H1 (cell line): ENCODE results near the gene PARP15. TPM values are rescaled to one million over a fixed set of nuclear protein-coding genes. Genes with fewer than 3 reads are reported as not detected.
A peak's percentile ranks its signal among the peaks of the same experiment; 100 is the strongest.

Experiments
- ASH2L ChIP-seq: fragments of 200-600, 300-600 bp; sonication (generic); IDR thresholded peaks from one replicate; pipeline ENCODE4 v1.7.1; 2017; ENCODE audit warnings: low read length
- SIRT6 ChIP-seq: IDR thresholded peaks from one replicate; pipeline ENCODE4 v1.7.1; 2012; ENCODE audit warnings: low read length, inconsistent platforms
- SIX5 ChIP-seq: IDR thresholded peaks from 2 replicates; pipeline ENCODE4 v1.6.1; 2011; ENCODE audit warnings: mild to moderate bottlenecking, low read depth, low read length
- YY1 ChIP-seq: IDR thresholded peaks from 2 replicates; pipeline ENCODE4 v1.6.1; 2011; ENCODE audit warnings: low read depth, mild to moderate bottlenecking, low read length
- polyA plus RNA-seq, 7 experiments: library from polyadenylated mRNA; depleted of rRNA in 3 of 7; stranded (reverse) in 5 of 7; unstranded in 2 of 7; fragments of >200 nt in 5 of 7; fragments of 200-250 nt in 2 of 7; gene quantifications; 1 replicate in 5 of 7; 2 replicates in 1 of 7; 4 replicates in 1 of 7; pipeline versions ENCODE4 v1.2.1 to v1.2.3, GENCODE V29; 2011 to 2013; ENCODE audit warnings: missing spikeins in 2 of 7, mixed read lengths in 2 of 7
- total RNA-seq: library from RNA; stranded (reverse); fragmentation: NEBNext Ultra II Directional; extraction: Animal tissue kit (Norgen Biotek cat#: 25700); gene quantifications from 2 replicates; pipeline ENCODE4 v1.2.1, GENCODE V29; 2021

The PARP15 gene
- total and polyA plus RNA-seq, 2 of the 8 experiments (the other 6 are each of a cell fraction or from before 2014, with no cell fraction given): 0.37 to 0.45 TPM

GRCh38 chr3:122681284-122681973 lies 104.0 kb downstream of the PARP15 start (continued):
- TF ChIP-seq SIX5 (no peak), ASH2L (peak; percentile 35), YY1 (peak; percentile 75), SIRT6 (no peak)
